Measurements from ENCODE around the gene RGR.
A peak's percentile ranks its signal among the peaks of the same experiment; 100 is the strongest.

The RGR gene

GRCh38 chr10:84224411-84225028 is 20.3 kb upstream of the RGR start:
- DNase-seq = no peak

DNA sequence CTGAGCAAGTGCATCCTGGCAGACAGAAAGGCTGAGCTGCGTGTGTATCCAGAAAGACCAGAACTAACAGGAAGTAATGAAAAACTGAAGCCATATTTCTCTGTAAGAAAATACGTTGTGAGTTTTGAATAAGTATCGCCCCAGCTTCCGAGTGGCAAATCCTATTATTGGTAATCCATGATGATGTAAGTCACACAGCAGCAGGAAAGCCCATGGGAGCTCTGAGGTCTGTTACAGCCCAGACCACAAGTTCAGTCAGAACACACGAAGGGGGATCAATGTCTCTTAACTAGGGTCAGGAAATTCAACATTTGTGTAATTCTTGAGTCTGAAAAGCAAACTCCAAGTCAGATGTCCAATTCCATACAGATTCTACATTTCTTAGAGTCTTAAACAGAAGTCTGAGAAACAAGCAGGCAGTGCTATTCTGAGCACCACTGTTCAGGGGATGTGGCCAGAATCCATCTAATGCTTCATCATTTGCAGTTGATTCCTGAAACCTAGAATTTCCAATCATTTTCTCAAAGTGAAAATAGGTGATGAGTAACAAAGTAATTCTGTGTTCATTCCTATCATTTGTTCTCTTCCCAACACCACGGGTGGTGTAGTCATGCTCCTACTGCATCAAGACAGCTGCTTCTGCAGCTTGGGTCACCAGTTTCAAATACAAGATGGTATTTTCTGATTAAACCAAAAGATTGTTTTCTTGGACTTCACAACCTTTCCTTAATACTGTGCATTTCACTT is 19.3 kb upstream of the RGR start, which contains the start of gene LRIT2:
TSS of gene LRIT2 (minus strand) at position 118 of the 747 bp plus-strand sequence. CDS start at position 94, 24 bp downstream.
- DNase-seq = no peak

GRCh38 chr10:84226616-84227015 is 18.2 kb upstream of the RGR start:
- no peak for DNase-seq

GRCh38 chr10:84227810-84228209 is 17.0 kb upstream of the RGR start:
- DNase-seq = no peak

GRCh38 chr10:84230359-84230758 is 14.5 kb upstream of the RGR start:
- no peak for DNase-seq

GRCh38 chr10:84232376-84232775 is 12.5 kb upstream of the RGR start:
- no peak for DNase-seq

- DNase-seq = no peak
Observed at GRCh38 chr10:84233940-84234339, 10.9 kb upstream of the RGR start.

DNA sequence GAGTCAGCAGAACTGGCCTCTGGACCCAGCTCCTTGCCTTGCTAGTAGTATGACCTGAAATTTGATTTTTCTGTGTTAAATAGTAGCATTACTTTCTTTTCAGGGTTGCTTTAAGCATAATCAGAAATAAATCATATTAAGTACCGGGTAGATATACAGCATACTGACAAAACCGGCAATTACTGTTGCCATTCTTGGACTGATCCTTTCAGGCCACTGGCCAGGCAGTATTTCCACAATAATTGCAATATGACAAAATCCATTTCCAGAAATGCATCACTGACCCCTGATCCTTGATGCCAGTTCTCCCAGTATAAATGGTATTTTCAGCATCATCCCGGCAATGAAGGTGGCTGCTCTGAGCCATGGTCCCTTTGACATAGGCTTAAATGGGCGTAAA is 10.4 kb upstream of the RGR start:
- no peak for DNase-seq

DNA sequence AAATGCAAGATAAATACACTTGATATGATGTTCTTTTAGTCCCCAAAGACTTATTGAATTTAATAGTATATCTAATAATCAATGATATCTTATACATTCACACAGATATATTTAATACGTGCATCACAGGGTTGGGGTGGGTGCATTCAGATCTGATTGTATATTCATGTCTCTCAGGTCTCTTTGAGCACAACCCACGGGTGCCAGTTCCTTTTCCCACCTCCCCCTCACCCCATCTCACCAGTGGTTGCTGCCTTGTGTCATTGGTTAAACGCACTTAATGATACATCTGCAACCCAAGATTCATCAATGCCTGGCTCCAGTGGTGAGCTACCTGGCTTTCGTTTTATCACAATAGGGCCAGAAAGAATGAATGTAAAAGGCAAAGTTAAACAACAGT is 9.8 kb upstream of the RGR start:
- DNase-seq = no peak

DNA sequence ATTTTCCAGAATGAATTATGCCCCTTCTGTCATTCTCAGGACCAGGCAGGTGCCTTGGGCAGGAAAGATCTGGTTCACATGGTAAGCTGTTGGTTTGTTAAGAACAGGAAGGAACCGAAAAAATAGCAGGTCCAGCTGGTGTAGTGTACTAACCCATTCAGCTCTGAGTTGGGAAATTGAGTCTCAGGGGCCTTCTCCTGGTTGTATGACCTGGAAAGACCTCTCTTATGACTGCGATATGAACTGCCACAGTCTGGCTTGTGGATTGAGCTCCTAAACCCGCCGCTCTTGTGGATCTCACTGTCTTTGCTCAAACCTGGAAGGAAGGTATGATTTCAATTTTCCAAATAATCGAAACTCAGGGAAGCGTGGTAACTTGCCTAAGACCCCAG is 8.1 kb upstream of the RGR start:
- DNase-seq = no peak

GRCh38 chr10:84237199-84238051 is 7.4 kb upstream of the RGR start:
- peak; percentile 11 for DNase-seq

DNA sequence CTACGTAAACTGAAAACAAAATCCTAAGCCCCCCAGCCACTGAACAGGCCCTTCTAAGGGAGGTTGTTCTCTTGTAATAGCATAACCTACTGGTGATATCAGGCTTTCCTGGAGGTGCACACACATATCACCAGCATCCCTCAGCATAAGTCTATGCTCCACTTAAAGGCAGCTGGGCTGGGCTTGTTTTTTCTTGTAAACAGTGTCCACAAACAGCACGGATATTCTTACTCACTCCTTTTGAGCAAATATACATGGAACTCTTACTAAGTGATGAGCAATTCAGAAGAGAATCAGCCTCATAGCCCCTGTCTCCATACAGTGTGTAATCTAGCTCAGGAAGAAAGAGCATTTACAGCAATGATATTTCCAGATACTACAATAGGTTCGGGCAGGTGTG is 5.9 kb upstream of the RGR start:
- no peak for DNase-seq

DNA sequence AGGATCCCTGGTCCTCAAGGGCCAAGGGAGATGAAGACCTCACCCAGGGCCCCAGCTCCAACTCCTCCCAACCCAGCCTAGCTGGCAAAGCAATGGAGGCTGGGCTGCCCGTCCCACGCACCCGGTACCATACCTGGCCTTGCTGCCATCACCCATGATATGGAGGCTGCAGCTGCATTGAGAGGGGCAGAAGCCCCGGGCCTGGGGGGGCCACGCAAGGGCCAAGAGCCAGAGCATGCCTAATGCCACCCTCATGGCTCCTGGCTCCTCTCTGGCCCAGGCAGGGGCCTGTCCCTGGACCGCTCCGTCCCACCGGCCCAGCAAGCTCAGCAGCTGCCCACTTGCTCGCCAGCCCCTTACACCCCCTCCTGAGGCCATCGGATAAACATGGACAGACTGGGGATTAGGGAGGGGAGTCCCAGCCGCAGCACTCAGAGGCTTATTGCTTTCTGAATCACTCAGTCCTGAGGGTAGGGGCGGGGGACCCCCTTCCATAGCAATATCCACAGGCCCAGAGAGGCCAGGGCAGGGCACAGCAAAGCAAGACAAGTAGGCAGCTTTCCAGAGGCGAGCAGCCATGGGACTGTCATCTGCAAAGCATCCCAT is 3.6 kb upstream of the RGR start, which contains the start of gene LRIT1:
TSS of gene LRIT1 (minus strand) at position 362 of the 606 bp plus-strand sequence. CDS start at position 255, 107 bp downstream.
- no peak for DNase-seq

DNA sequence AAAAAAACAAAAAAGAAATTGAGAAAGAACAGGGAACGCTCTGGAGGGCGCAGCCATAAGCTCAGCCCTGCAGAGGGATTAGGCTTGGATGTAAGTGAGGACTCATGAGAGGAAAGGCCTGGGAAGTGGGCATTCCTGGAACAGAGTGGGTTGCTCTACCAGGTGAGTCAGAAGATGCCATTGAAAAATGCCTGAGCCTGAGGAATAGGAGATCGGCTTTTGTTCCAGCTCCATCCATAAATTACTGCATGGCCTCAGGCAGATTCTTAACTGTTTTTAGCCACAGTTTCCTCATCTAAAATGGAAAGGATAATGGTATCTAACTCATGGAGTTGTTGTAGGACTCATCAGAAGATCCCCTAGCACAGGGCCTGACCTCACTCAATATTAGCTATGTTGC is 1.1 kb upstream of the RGR start:
- no peak for DNase-seq

DNA sequence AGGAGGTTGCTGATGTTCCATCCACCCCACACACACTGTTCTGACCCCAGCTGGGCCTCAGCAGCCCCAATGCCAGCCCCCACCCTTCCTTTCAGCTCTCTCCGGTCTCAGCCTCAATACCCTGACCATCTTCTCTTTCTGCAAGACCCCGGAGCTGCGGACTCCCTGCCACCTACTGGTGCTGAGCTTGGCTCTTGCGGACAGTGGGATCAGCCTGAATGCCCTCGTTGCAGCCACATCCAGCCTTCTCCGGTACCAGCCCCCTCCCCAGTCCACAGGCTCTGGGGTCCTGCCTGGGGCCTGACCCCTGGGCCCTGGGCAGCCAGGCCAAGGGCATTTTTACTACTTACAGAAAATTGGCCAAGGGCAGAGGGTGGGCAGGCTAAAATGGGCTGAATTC is 2.6 kb downstream of the RGR start:
- DNase-seq = no peak

DNA sequence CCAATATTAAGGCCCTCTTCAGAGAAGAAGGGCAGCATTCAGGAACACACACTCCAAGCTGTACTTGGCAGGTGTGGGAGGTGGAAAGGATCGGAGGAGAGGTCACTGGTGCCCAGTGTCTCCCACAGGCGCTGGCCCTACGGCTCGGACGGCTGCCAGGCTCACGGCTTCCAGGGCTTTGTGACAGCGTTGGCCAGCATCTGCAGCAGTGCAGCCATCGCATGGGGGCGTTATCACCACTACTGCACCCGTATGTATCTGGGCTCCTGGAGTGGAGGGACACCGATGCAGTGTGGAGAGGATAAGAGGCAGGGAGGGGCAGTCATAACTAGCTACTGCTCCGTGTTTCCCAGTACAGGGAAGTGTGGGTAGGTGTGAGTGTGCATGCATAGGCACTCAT is 3.9 kb downstream of the RGR start:
- no peak for DNase-seq

DNA sequence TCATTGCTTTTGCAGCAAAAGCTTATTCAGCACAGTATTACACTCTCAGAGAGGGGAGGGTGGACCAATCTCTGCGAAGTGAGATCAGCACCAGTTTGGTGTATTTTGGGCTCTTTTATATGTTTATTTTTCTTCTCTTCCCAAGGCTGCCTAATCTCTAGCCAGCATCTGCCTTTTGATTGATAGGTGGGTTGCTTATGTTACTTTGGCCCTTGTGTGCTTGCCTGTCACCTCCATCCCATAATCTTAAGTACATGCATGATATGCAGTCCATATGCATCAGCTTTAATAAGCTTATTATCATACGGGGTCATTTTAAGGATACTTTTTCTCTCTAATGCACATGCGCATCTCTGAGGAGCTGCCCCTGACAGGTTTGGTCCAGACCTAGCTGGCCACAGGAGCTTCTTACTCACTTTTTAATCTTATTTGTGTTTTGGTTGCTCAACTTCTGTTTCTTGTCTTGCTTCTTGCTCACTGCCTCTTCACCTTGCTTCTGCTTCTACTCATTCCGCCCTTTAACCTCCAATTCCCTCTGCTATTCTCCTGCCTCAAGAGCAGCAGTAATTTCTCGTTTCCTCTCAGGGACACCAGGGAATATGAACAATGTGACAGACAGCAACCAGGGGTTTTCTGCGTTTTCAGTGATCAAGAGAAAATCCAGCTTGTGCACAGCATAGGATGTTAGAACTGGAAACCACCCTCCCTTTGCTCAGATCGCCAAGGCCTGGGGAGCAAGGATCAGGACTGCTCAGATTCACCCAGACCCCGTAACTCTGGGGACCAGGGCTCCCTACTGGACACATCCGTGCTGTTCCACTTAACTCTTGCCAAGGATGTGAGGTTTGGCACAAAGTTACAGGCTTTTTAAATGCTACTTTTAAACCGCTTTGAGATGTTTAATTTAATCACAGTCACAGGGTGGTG is 10.0 kb downstream of the RGR start:
- DNase-seq = no peak

DNA sequence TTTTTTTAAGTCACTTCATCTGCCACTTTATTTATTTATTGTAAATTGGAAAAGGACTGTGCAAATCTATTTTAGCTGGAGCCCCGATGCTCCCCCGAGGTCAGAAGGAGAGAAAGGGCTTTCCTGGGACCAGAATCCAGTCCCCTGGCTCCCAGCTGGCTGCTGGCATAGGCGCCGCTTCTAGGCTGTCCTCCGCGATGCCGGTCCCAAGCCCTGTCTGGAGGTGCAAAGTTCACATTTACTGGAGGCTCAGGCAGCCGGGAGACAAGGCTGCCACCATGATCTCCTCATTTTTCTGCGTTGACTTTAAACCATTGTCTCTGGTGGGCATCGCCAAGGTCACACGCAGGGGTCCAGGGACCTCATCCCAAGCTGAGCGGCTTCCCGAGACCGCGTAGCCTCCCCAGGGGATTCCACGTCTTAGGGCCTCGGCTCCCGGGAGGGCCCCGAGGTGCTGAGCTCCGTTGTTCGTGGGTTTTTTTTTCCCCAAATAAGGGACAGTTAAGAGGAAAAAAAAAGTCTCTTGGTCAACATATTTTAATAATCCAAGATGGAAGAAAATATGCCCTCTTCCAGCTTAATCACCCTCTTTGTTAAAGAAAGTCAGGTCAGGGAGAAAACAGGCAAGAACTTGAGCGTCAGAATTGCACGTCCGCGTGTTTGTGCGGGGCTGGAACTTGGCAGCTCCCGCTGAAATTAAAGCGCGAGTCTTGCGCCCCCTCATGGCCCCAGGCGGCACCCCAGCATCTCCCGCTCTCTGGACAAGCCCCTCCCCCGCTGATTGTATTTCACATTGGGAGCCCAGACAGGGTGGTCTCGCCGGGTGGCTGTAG is 11.9 kb downstream of the RGR start:
- DNase-seq = peak; percentile 54

GRCh38 chr10:84257343-84258020 is 12.6 kb downstream of the RGR start:
- DNase-seq = no peak

- no peak for DNase-seq
Observed at GRCh38 chr10:84258034-84258695, 13.3 kb downstream of the RGR start.

All from activated CD4-positive, alpha-beta T cell treated with anti-CD3 and anti-CD28 coated beads, Interleukin-2, Interleukin-6, amounts not matched to agents 100 ng/mL and 50 ng/mL, durations not matched to agents 16 hours and 8 hours (primary cell).